ENCODE results near the gene SFT2D2.
"Not testable (repeated sequence)": the region's sequence is repeated elsewhere in the genome, so short reads cannot be mapped to it uniquely, and the experiment has no call there.

SFT2D2 gene

GRCh38 chr1:168190403-168190802, 35.4 kb upstream of the SFT2D2 start:
- TF ChIP-seq ZFX (IDR thresholded peaks at IDR 0.05; ENCODE audit: borderline replicate concordance) = no peak
- TF ChIP-seq, protein P1, sequence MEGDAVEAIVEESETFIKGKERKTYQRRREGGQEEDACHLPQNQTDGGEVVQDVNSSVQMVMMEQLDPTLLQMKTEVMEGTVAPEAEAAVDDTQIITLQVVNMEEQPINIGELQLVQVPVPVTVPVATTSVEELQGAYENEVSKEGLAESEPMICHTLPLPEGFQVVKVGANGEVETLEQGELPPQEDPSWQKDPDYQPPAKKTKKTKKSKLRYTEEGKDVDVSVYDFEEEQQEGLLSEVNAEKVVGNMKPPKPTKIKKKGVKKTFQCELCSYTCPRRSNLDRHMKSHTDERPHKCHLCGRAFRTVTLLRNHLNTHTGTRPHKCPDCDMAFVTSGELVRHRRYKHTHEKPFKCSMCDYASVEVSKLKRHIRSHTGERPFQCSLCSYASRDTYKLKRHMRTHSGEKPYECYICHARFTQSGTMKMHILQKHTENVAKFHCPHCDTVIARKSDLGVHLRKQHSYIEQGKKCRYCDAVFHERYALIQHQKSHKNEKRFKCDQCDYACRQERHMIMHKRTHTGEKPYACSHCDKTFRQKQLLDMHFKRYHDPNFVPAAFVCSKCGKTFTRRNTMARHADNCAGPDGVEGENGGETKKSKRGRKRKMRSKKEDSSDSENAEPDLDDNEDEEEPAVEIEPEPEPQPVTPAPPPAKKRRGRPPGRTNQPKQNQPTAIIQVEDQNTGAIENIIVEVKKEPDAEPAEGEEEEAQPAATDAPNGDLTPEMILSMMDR (IDR thresholded peaks at IDR 0.05) = no peak
- H3K27ac ChIP-seq = no peak overlapping the region

- TF ChIP-seq, protein P1 (IDR thresholded peaks at IDR 0.05) = no peak
- TF ChIP-seq ZFX (IDR thresholded peaks at IDR 0.05; ENCODE audit: borderline replicate concordance) = no peak
These were observed 30.3 kb upstream of the SFT2D2 start for GRCh38 chr1:168195199-168196135.

DNA sequence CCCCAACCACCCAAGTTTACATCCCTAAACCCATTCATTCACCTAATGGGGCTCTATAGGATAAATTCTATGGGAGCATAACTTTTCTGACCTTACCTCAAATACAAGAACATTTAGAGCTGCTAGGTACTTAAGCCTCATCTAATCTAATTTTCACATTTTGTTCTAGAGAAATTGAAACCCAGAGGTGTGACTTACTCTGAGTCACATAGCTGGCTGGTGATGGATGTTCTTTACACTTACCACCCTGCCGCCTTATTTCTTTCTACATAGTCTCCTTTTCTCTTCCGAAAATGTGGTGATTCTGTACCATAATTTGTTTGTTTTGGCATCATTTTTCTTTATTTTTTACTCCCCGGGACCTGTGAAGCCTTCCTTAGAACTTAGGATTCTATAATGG, 26.7 kb upstream of the SFT2D2 start:
- no peak for TF ChIP-seq ZFX (IDR thresholded peaks at IDR 0.05; ENCODE audit: borderline replicate concordance)
- TF ChIP-seq, protein P1 (IDR thresholded peaks at IDR 0.05) = no peak

More at GRCh38 chr1:168195199-168196135, 30.3 kb upstream of the SFT2D2 start:
- H3K27ac ChIP-seq = no peak overlapping the region

DNA sequence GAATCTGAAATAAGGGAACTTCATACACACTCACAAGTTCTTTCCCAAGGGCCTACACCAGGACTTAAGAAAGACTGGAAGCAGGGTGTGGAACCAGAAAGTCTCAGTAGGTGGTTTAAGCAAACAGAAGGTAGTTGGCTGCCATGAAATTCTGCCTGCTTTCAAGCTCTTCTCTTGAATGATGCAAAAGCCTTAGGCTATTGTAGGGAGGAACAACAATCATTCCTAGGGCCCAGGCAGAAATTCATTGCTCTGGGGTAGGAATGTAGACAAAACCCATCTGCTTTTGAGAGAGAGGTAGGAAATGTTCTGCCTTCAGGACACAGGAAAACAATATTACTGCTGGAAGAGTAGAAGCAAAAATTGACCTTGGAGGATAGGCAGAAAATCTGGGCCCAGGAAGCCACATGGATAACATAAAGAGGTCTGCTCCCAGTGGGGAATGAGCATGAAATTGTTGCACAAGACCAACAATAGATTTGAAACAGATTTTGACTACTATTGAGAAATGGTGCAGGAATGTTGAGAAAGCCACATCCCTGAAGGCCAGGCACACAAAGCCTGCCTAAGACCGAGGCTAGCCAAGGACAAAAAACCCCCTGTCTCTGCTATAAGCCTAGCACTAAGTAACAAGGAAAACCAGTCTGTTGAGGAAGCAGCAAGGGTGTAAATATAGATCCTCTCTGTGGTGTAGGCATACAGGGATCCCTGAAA, 22.7 kb upstream of the SFT2D2 start:
- TF ChIP-seq, protein P1 (IDR thresholded peaks at IDR 0.05) = no peak
- TF ChIP-seq ZFX (IDR thresholded peaks at IDR 0.05; ENCODE audit: borderline replicate concordance) = no peak
- H3K27ac ChIP-seq = no peak overlapping the region

More for the DNA sequence above, 26.7 kb upstream of the SFT2D2 start:
- H3K27ac ChIP-seq = no peak overlapping the region

DNA sequence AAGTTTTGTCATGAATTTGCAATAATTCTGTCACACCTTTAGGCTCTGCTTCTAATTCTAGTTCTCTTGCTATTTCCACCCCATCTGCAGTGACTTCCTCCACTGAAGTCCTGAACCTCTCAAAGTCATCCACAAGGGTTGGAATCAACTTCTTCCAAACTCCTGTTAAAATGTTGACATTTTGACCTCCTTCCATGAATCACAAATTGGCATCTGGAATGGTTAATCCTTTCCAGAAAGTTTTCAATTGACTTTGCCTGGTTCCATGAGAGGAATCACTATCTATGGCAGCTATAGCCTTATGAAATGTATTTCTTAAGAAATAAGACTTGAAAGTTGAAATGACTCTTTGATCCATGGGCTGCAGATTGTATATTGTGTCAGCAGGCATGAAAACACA, 19.7 kb upstream of the SFT2D2 start:
- TF ChIP-seq, protein P1 (IDR thresholded peaks at IDR 0.05) = no peak
- TF ChIP-seq ZFX (IDR thresholded peaks at IDR 0.05; ENCODE audit: borderline replicate concordance) = no peak
- H3K27ac ChIP-seq = no peak overlapping the region

DNA sequence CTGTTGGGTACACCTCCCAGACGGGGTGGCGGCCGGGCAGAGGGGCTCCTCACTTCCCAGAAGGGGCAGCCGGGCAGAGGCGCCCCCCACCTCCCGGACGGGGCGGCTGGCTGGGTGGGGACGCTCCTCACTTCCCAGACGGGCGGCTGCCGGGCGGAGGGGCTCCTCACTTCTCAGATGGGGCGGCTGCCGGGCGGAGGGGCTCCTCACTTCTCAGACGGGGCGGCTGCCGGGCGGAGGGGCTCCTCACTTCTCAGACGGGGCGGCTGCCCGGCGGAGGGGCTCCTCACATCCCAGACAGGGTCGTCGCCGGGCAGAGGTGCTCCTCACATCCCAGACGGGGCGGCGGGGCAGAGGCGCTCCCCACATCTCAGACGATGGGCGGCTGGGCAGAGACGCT, 18.1 kb upstream of the SFT2D2 start:
- not testable (repeated sequence) for H3K27ac ChIP-seq

GRCh38 chr1:168210312-168210711, 15.5 kb upstream of the SFT2D2 start:
- H3K27ac ChIP-seq = no peak overlapping the region
- TF ChIP-seq, protein P1 (IDR thresholded peaks at IDR 0.05) = no peak
- TF ChIP-seq ZFX (IDR thresholded peaks at IDR 0.05; ENCODE audit: borderline replicate concordance) = no peak
